HG03342 (cell line): Measurements from ENCODE around the gene PAK6.

Source experiments
- ATAC-seq: cut with Tn5 transposase; IDR thresholded peaks from one replicate; pipeline ENCODE4 v1.9.1; 2021; ENCODE audit warnings: mild to moderate bottlenecking, moderate library complexity; ENCODE audit not compliant: unreplicated experiment

PAK6 gene

GRCh38 chr15:40241269-40242212 lies 2.7 kb downstream of the PAK6 start:
- ATAC-seq: no peak

GRCh38 chr15:40242213-40242599 lies 3.3 kb downstream of the PAK6 start:
- ATAC-seq: no peak

- ATAC-seq: no peak
Measured at GRCh38 chr15:40242601-40243000, 3.7 kb downstream of the PAK6 start.

GRCh38 chr15:40243126-40243810 lies 4.4 kb downstream of the PAK6 start:
- ATAC-seq: no peak

- ATAC-seq: no peak
Measured at GRCh38 chr15:40244961-40245523, 6.2 kb downstream of the PAK6 start.

GRCh38 chr15:40245666-40246450 lies 7.0 kb downstream of the PAK6 start:
- ATAC-seq: no peak

- ATAC-seq: no peak
Measured at GRCh38 chr15:40246496-40247280, 7.8 kb downstream of the PAK6 start.

GRCh38 chr15:40247406-40247971 lies 8.6 kb downstream of the PAK6 start:
- no peak for ATAC-seq

GRCh38 chr15:40248006-40248783 lies 9.3 kb downstream of the PAK6 start:
- ATAC-seq: no peak

- no peak for ATAC-seq
Measured at GRCh38 chr15:40249477-40250303, 10.8 kb downstream of the PAK6 start.

GRCh38 chr15:40250304-40250656 lies 11.4 kb downstream of the PAK6 start:
- ATAC-seq: no peak

- no peak for ATAC-seq
Measured at GRCh38 chr15:40250771-40251483, 12.1 kb downstream of the PAK6 start.

- no peak for ATAC-seq
Measured at GRCh38 chr15:40251486-40252140, 12.8 kb downstream of the PAK6 start.

GRCh38 chr15:40252141-40252437 lies 13.2 kb downstream of the PAK6 start:
- ATAC-seq: no peak

GRCh38 chr15:40252438-40253166 lies 13.7 kb downstream of the PAK6 start:
- no peak for ATAC-seq

GRCh38 chr15:40253167-40253790 lies 14.4 kb downstream of the PAK6 start:
- ATAC-seq: no peak
